Fibroblast of lung (primary cell): Measurements from ENCODE around the gene ATP11C. TPM values are rescaled to one million over a fixed set of nuclear protein-coding genes. Genes with fewer than 3 reads are reported as not detected.

ENCODE experiments used
- DNase-seq, 2 donors: peaks; one replicate each; pipeline versions ENCODE4 v3.0.0 to v3.0.0-alpha.2; 2010; ENCODE audit warnings: low read depth in 2 of 2
- H2AFZ ChIP-seq: 2 replicates; pipeline ENCODE4 v1.5.1; 2012; ENCODE audit warnings: low read length, control low read depth, inconsistent platforms
- H3K27ac ChIP-seq: 2 replicates; pipeline ENCODE4 v1.5.1; 2011; ENCODE audit warnings: low read length, control low read depth; ENCODE audit not compliant: insufficient read depth
- H3K27me3 ChIP-seq: 2 replicates; pipeline ENCODE4 v1.5.1; 2011; ENCODE audit warnings: mild to moderate bottlenecking, low read length; ENCODE audit not compliant: control insufficient read depth, insufficient read depth
- H3K36me3 ChIP-seq: 2 replicates; pipeline ENCODE4 v1.5.1; 2011; ENCODE audit warnings: low read length; ENCODE audit not compliant: control insufficient read depth, insufficient read depth
- H3K4me1 ChIP-seq: 2 replicates; pipeline ENCODE4 v1.5.1; 2011; ENCODE audit warnings: low read length; ENCODE audit not compliant: control insufficient read depth, insufficient read depth; ENCODE audit errors: extremely low read depth
- H3K4me2 ChIP-seq: 2 replicates; pipeline ENCODE4 v1.5.1; 2011; ENCODE audit warnings: low read length, control low read depth; ENCODE audit not compliant: insufficient read depth; ENCODE audit errors: extremely low read depth
- H3K4me3 ChIP-seq, 4 experiments: fragments of 200-600 bp in 1 of 4; sonication (generic) in 1 of 4; replicated peaks in 1 of 4; 2 replicates each; pipeline ENCODE4 v1.5.1; 2011 to 2016; ENCODE audit warnings: low read length in 4 of 4, low read depth in 3 of 4, mild to moderate bottlenecking in 3 of 4, control low read depth in 2 of 4, inconsistent platforms in 1 of 4, mixed read lengths in 1 of 4; ENCODE audit not compliant: insufficient read depth in 1 of 4; ENCODE audit errors: control extremely low read depth in 1 of 4
- H3K79me2 ChIP-seq: 2 replicates; pipeline ENCODE4 v1.5.1; 2012; ENCODE audit warnings: mild to moderate bottlenecking, low read length, inconsistent platforms; ENCODE audit not compliant: control insufficient read depth, insufficient read depth
- H3K9ac ChIP-seq: 2 replicates; pipeline ENCODE4 v1.5.1; 2011; ENCODE audit warnings: mild to moderate bottlenecking, low read length, control low read depth; ENCODE audit not compliant: insufficient read depth
- H3K9me3 ChIP-seq: 2 replicates; pipeline ENCODE4 v1.5.1; 2012; ENCODE audit warnings: low read depth, low read length; ENCODE audit not compliant: control insufficient read depth, insufficient read depth
- H4K20me1 ChIP-seq: 2 replicates; pipeline ENCODE4 v1.5.1; 2011; ENCODE audit warnings: low read length; ENCODE audit not compliant: control insufficient read depth, insufficient read depth; ENCODE audit errors: extremely low read depth
- EZH2 ChIP-seq: IDR thresholded peaks from 2 replicates; pipeline ENCODE4 v1.5.1; 2012; ENCODE audit warnings: low read length, control low read depth, mild to moderate bottlenecking; ENCODE audit errors: missing control alignments
- polyA plus RNA-seq, 2 donors: library from polyadenylated mRNA; depleted of rRNA in 1 of 2; stranded (reverse) in 1 of 2; unstranded in 1 of 2; fragments of >200 nt; gene quantifications; 2 replicates each; pipeline ENCODE4 v1.2.1, GENCODE V29; 2011 to 2012; ENCODE audit warnings: missing spikeins in 1 of 2
- total RNA-seq: library from RNA; depleted of rRNA; stranded (reverse); fragments of >200 nt; gene quantifications from 2 replicates; pipeline ENCODE4 v1.2.1, GENCODE V29; 2014
- TF ChIP-seq, protein P1 (sequence below), 2 donors: IDR thresholded peaks in 1 of 2; conservative IDR thresholded peaks in 1 of 2; 1 replicate in 1 of 2; 2 replicates in 1 of 2; pipeline ENCODE4 v1.5.1; 2011 to 2012; ENCODE audit warnings: low read length in 2 of 2, control low read depth in 1 of 2, inconsistent platforms in 1 of 2, low read depth in 1 of 2, mild to moderate bottlenecking in 1 of 2

Gene ATP11C
- total and polyA plus RNA-seq, 2 donors (not counting 1 experiment from before 2014, with no cell fraction given): 47.7 to 68.0 TPM

GRCh38 chrX:139903210-139903609 lies 29.6 kb downstream of the ATP11C start:
- Histone ChIP-seq H3K4me3 (no peak overlapping the region), H3K9ac (no peak overlapping the region), H3K4me2 (no peak overlapping the region)

GRCh38 chrX:139902559-139902958 lies 30.3 kb downstream of the ATP11C start:
- Histone ChIP-seq H2AFZ (no peak overlapping the region), H3K9me3 (no peaks in the 10 kb centered on the region), H3K27ac (no peak overlapping the region), H3K36me3 (no peaks in the 10 kb centered on the region), H3K4me2 (no peak overlapping the region), H3K4me1 (no peaks in the 10 kb centered on the region), H3K79me2 (no peaks in the 10 kb centered on the region), H3K27me3 (no peaks in the 10 kb centered on the region), H4K20me1 (no peaks in the 10 kb centered on the region), H3K4me3 (no peak overlapping the region), H3K9ac (no peak overlapping the region)
- no peak for TF ChIP-seq EZH2
- TF ChIP-seq, protein P1, sequence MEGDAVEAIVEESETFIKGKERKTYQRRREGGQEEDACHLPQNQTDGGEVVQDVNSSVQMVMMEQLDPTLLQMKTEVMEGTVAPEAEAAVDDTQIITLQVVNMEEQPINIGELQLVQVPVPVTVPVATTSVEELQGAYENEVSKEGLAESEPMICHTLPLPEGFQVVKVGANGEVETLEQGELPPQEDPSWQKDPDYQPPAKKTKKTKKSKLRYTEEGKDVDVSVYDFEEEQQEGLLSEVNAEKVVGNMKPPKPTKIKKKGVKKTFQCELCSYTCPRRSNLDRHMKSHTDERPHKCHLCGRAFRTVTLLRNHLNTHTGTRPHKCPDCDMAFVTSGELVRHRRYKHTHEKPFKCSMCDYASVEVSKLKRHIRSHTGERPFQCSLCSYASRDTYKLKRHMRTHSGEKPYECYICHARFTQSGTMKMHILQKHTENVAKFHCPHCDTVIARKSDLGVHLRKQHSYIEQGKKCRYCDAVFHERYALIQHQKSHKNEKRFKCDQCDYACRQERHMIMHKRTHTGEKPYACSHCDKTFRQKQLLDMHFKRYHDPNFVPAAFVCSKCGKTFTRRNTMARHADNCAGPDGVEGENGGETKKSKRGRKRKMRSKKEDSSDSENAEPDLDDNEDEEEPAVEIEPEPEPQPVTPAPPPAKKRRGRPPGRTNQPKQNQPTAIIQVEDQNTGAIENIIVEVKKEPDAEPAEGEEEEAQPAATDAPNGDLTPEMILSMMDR (conservative IDR thresholded peaks at IDR 0.05 in 1 of 2, IDR thresholded peaks at IDR 0.05 in 1 of 2; ENCODE audit: low read depth in 1 of 2, low read length in 2 of 2): no peak
- DNase-seq: no peak

More at GRCh38 chrX:139903210-139903609, 29.6 kb downstream of the ATP11C start:
- no peaks in the 10 kb centered on the region for H3K9me3 ChIP-seq
- no peak overlapping the region for H2AFZ ChIP-seq
- H4K20me1 ChIP-seq: no peaks in the 10 kb centered on the region
- H3K79me2 ChIP-seq: no peaks in the 10 kb centered on the region
- no peaks in the 10 kb centered on the region for H3K36me3 ChIP-seq
- TF ChIP-seq, protein P1 (conservative IDR thresholded peaks at IDR 0.05 in 1 of 2, IDR thresholded peaks at IDR 0.05 in 1 of 2; ENCODE audit: low read depth in 1 of 2, low read length in 2 of 2): no peak
- H3K27ac ChIP-seq: no peak overlapping the region
- DNase-seq: no peak
- no peaks in the 10 kb centered on the region for H3K27me3 ChIP-seq
- H3K4me1 ChIP-seq: no peaks in the 10 kb centered on the region

DNA sequence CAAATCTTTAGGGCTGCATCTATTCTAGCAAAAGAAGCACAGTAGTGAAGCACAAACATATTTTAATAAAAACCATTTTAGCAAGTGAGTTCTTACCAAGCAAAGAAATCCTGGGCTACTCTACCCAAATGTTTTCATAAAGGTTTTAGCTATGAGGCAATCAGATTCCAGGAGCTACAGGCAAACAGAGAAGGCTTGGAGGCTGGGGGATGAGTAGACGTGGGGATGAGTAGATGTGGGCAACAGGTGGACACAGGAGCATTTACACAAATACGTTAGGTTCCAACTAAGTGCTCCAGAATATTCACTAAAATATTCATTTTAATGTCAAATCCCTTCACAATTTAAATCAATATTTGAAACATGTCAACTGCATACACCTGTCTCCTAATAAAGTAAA lies 34.5 kb downstream of the ATP11C start:
- Histone ChIP-seq H3K9me3 (no peaks in the 10 kb centered on the region), H4K20me1 (no peaks in the 10 kb centered on the region), H3K79me2 (peaks cover 2% of the 10 kb centered on the region), H3K27ac (no peak overlapping the region), H3K36me3 (no peaks in the 10 kb centered on the region), H3K4me1 (no peaks in the 10 kb centered on the region), H3K4me3 (no peak overlapping the region), H2AFZ (no peak overlapping the region), H3K9ac (no peak overlapping the region), H3K27me3 (no peaks in the 10 kb centered on the region), H3K4me2 (no peak overlapping the region)
- no peak for DNase-seq
- TF ChIP-seq, protein P1 (conservative IDR thresholded peaks at IDR 0.05 in 1 of 2, IDR thresholded peaks at IDR 0.05 in 1 of 2; ENCODE audit: low read depth in 1 of 2, low read length in 2 of 2): no peak
- TF ChIP-seq EZH2: no peak
